Body of pancreas (tissue), 4 donors: Measurements from ENCODE around the gene GPR176. TPM values are rescaled to one million over a fixed set of nuclear protein-coding genes. Genes with fewer than 3 reads are reported as not detected.

ENCODE experiments used
- ATAC-seq: fragments of 150-250 bp; one replicate; pipeline ENCODE4 v1.9.1; 2016
- DNase-seq, 4 donors: peaks; one replicate each; pipeline ENCODE4 v3.0.0-alpha.2; 2019
- H3K27ac ChIP-seq, 4 donors: fragments of 200-600 bp; sonication (generic); 1 replicate in 3 of 4; 2 replicates in 1 of 4; pipeline versions ENCODE4 v1.5.1 to v1.6.1; 2016 to 2019; ENCODE audit warnings: mild to moderate bottlenecking in 1 of 4, mixed read lengths in 1 of 4, moderate library complexity in 1 of 4
- H3K27me3 ChIP-seq, 2 donors: fragments of 200-600 bp; sonication (generic); one replicate each; pipeline ENCODE4 v1.6.0; 2016; ENCODE audit warnings: mild to moderate bottlenecking in 1 of 2
- H3K36me3 ChIP-seq, 2 donors: fragments of 200-600 bp; sonication (generic); replicated peaks in 1 of 2; 2 replicates each; pipeline ENCODE4 v1.5.1; 2016; ENCODE audit warnings: low read depth in 2 of 2; ENCODE audit not compliant: insufficient read depth in 1 of 2
- H3K4me1 ChIP-seq: fragments of 200-600 bp; sonication (generic); one replicate; pipeline ENCODE4 v1.6.0; 2016
- H3K4me3 ChIP-seq, 2 donors: fragments of 200-600 bp; sonication (generic); 1 replicate in 1 of 2; 2 replicates in 1 of 2; pipeline ENCODE4 v1.5.1; 2016 to 2019
- H3K9me3 ChIP-seq, 3 donors: fragments of 200-600 bp; sonication (generic); 1 replicate in 2 of 3; 2 replicates in 1 of 3; pipeline ENCODE4 v1.5.1; 2016
- CTCF ChIP-seq, 7 experiments: fragments of 450-650 bp in 4 of 7; fragments of 200-600 bp in 3 of 7; sonication (generic) in 3 of 7; IDR thresholded peaks; one replicate each; pipeline ENCODE4 v1.5.1; 2016 to 2019; ENCODE audit warnings: antibody characterized with exemption in 7 of 7
- POLR2A ChIP-seq, 3 donors: fragments of 450-650 bp; IDR thresholded peaks; one replicate each; pipeline ENCODE4 v1.6.1; 2016; ENCODE audit warnings: antibody characterized with exemption in 3 of 3, mild to moderate bottlenecking in 2 of 3
- WGBS, 2 donors: methylation state at CpG; one replicate each; pipeline ENCODE4 v1.1.5; 2017; 5-methylcytosine and 5-hydroxymethylcytosine counted together
- intact Hi-C: fragments of 100-400 bp; cut with DNase I; formaldehyde crosslinking; loops from one replicate; pipeline ENCODE4 v1.15.1; 2023
- total RNA-seq, 2 donors: library from RNA; depleted of rRNA; stranded (reverse); fragments of >200 nt; gene quantifications; one replicate each; pipeline ENCODE4 v1.1.0, GENCODE V29; 2016

GPR176 gene
- total RNA-seq, 2 donors from 2014 or later = 4.7 TPM; not detected in 1

- intact Hi-C loops = no loop called here
- 5% methylated on average over 15 of the region's 15 CpGs for WGBS, 2 donors
- no peaks in the 10 kb centered on the region for H3K9me3 ChIP-seq
- TF ChIP-seq CTCF (IDR thresholded peaks at IDR 0.05) (no peak), POLR2A (IDR thresholded peaks at IDR 0.05) (no peak)
- DNase-seq = no peak
- peaks cover 15% of the 10 kb centered on the region for H3K4me1 ChIP-seq
- H3K4me3 ChIP-seq = peak overlapping the region in 1 of 2 donors; percentile 46
- H3K27ac ChIP-seq = no peak overlapping the region
- H3K36me3 ChIP-seq = no peaks in the 10 kb centered on the region
- H3K27me3 ChIP-seq = peaks cover 0 to 6% of the 10 kb centered on the region in 2 donors
- no peak for ATAC-seq
These were observed 687 bp downstream of the GPR176 start for GRCh38 chr15:39919411-39919747.

- TF ChIP-seq POLR2A (IDR thresholded peaks at IDR 0.05) = no peak
- no peak for TF ChIP-seq CTCF (IDR thresholded peaks at IDR 0.05)
- Histone ChIP-seq H3K9me3 (no peaks in the 10 kb centered on the region), H3K27ac (no peak overlapping the region), H3K4me3 (no peak overlapping the region), H3K36me3 (no peaks in the 10 kb centered on the region), H3K27me3 (peaks cover 0 to 6% of the 10 kb centered on the region in 2 donors), H3K4me1 (peaks cover 15% of the 10 kb centered on the region)
- WGBS, 2 donors = 31 to 34% methylated on average over 13 of the region's 13 CpGs
- ATAC-seq = no peak
- intact Hi-C loops = no loop called here
- DNase-seq = no peak
These were observed 1.2 kb downstream of the GPR176 start for GRCh38 chr15:39918688-39919385.

DNA sequence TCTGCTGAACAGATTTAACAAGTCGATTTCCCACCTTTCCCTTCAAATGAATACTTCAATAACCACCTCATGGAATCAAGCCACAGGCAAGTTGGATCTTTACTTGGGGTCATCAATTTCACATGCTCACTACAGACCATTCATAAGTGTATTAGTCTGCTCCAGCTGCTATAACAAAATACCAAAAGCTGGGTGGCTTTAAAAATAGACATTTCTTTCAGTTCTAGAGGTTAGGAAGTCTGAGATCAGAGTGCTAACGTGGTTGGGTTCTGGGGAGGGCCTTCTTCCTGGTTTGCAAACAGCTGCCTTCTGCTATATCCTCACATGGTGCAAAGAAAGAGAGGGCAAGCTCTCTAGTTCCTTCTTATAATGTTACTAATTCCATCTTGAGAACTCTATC, 5.1 kb downstream of the GPR176 start:
- intact Hi-C loops = no loop called here
- no peak for TF ChIP-seq CTCF (IDR thresholded peaks at IDR 0.05)

GRCh38 chr15:39909007-39909406, 11.1 kb downstream of the GPR176 start:
- intact Hi-C loops = no loop called here
- WGBS, 2 donors = 68 to 71% methylated on average over 5 of the region's 5 CpGs
- ATAC-seq = no peak
- Histone ChIP-seq H3K36me3 (no peaks in the 10 kb centered on the region), H3K27ac (no peak overlapping the region), H3K27me3 (no peaks in the 10 kb centered on the region), H3K4me1 (no peaks in the 10 kb centered on the region), H3K9me3 (no peaks in the 10 kb centered on the region), H3K4me3 (no peak overlapping the region)
- TF ChIP-seq CTCF (IDR thresholded peaks at IDR 0.05) (no peak), POLR2A (IDR thresholded peaks at IDR 0.05) (no peak)
- no peak for DNase-seq

More for the DNA sequence above, 5.1 kb downstream of the GPR176 start:
- H3K36me3 ChIP-seq = no peaks in the 10 kb centered on the region
- H3K9me3 ChIP-seq = no peaks in the 10 kb centered on the region
- ATAC-seq = no peak
- H3K27ac ChIP-seq = no peak overlapping the region
- H3K4me3 ChIP-seq = no peak overlapping the region
- peaks cover 0 to 6% of the 10 kb centered on the region in 2 donors for H3K27me3 ChIP-seq
- WGBS, 2 donors = 65 to 84% methylated on average over 2 of the region's 2 CpGs
- peaks cover 7% of the 10 kb centered on the region for H3K4me1 ChIP-seq
- no peak for DNase-seq

DNA sequence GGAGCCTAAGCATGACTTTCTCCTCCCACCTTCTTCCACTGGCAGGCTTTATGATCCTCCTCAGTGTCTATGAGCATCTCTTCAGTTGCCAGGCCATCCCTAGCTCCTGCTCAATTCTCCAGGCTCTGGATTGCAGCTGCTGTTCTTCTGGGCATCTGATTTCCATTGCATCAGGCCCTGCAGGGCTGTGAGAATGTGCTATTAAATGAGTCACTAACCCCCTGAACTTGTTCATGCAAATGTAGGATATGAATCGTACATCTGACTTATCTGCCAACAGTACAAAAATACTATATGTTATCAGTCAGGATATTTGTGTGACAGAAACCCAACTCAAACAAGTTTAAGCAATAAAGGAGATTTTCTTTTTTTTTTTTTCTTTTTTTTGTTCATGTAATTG, 11.9 kb downstream of the GPR176 start:
- Histone ChIP-seq H3K27me3 (no peaks in the 10 kb centered on the region), H3K27ac (no peak overlapping the region), H3K9me3 (no peaks in the 10 kb centered on the region), H3K36me3 (no peaks in the 10 kb centered on the region), H3K4me1 (no peaks in the 10 kb centered on the region), H3K4me3 (no peak overlapping the region)
- TF ChIP-seq POLR2A (IDR thresholded peaks at IDR 0.05) = no peak
- no peak for TF ChIP-seq CTCF (IDR thresholded peaks at IDR 0.05)
- 50 to 52% methylated on average over 1 of the region's 1 CpG for WGBS, 2 donors
- DNase-seq = no peak
- ATAC-seq = no peak
- intact Hi-C loops = no loop called here
